LHCN-M2 (cell line): ENCODE results near the gene ARL15. TPM values are rescaled to one million over a fixed set of nuclear protein-coding genes. Genes with fewer than 3 reads are reported as not detected.
A peak's percentile ranks its signal among the peaks of the same experiment; 100 is the strongest.

Source experiments
- DNase-seq: peaks from one replicate; pipeline ENCODE4 v3.0.0-alpha.2; 2012; ENCODE audit warnings: low read depth
- total RNA-seq: library from RNA; depleted of rRNA; stranded (reverse); fragments of >200 nt; gene quantifications from 2 replicates; pipeline ENCODE4 v1.2.3, GENCODE V29; 2014

Gene ARL15
- total RNA-seq, 1 experiment from 2014 or later = 11.2 TPM

- no peak for DNase-seq
These were observed 396.4 kb downstream of the ARL15 start for GRCh38 chr5:53913941-53914340.

- no peak for DNase-seq
These were observed 401.6 kb downstream of the ARL15 start for GRCh38 chr5:53908757-53909156.

- DNase-seq = no peak
These were observed 402.5 kb downstream of the ARL15 start for GRCh38 chr5:53907827-53908226.

- DNase-seq = no peak
These were observed 403.6 kb downstream of the ARL15 start for GRCh38 chr5:53906736-53907135.

- no peak for DNase-seq
These were observed 408.0 kb downstream of the ARL15 start for GRCh38 chr5:53902296-53902907.

- DNase-seq = no peak
These were observed 409.7 kb downstream of the ARL15 start for GRCh38 chr5:53900677-53901076.

- no peak for DNase-seq
These were observed 415.2 kb downstream of the ARL15 start for GRCh38 chr5:53895091-53895683.

- no peak for DNase-seq
These were observed 416.7 kb downstream of the ARL15 start for GRCh38 chr5:53893626-53894025.

- no peak for DNase-seq
These were observed 418.1 kb downstream of the ARL15 start for GRCh38 chr5:53892224-53892623.

- no peak for DNase-seq
These were observed 419.2 kb downstream of the ARL15 start for GRCh38 chr5:53891159-53891558.

- DNase-seq = peak; percentile 29
These were observed 419.9 kb downstream of the ARL15 start for GRCh38 chr5:53890490-53890889.

GRCh38 chr5:53884844-53885243 lies 425.5 kb downstream of the ARL15 start:
- no peak for DNase-seq

GRCh38 chr5:53884417-53884816 lies 426.0 kb downstream of the ARL15 start:
- DNase-seq = peak; percentile 23

- no peak for DNase-seq
These were observed 427.7 kb downstream of the ARL15 start for GRCh38 chr5:53882676-53883031.

- no peak for DNase-seq
These were observed 428.2 kb downstream of the ARL15 start for GRCh38 chr5:53882006-53882675.

GRCh38 chr5:53879708-53880323 lies 430.6 kb downstream of the ARL15 start:
- DNase-seq = no peak

GRCh38 chr5:53878015-53878414 lies 432.4 kb downstream of the ARL15 start:
- DNase-seq = no peak

- DNase-seq = peak; percentile 65
These were observed 433.1 kb downstream of the ARL15 start for GRCh38 chr5:53877243-53877642.

- DNase-seq = peak; percentile 19
These were observed 436.0 kb downstream of the ARL15 start for GRCh38 chr5:53874409-53874808.

- no peak for DNase-seq
These were observed 437.1 kb downstream of the ARL15 start for GRCh38 chr5:53873235-53873634.

- DNase-seq = no peak
These were observed 438.6 kb downstream of the ARL15 start for GRCh38 chr5:53871775-53872174.

- DNase-seq = peak; percentile 64
These were observed 439.3 kb downstream of the ARL15 start for GRCh38 chr5:53871050-53871449.
